Adrenal gland (tissue), 12 donors: Measurements from ENCODE around the gene HBS1L. TPM values are rescaled to one million over a fixed set of nuclear protein-coding genes. Genes with fewer than 3 reads are reported as not detected.

Experiments used
- DNase-seq, 7 donors: peaks; one replicate each; pipeline ENCODE4 v3.0.0-alpha.2; 2019 to 2020
- H3K27ac ChIP-seq, 5 donors: fragments of 200-600 bp; sonication (generic) in 4 of 5; 1 replicate in 3 of 5; 2 replicates in 2 of 5; pipeline versions ENCODE4 v1.5.1 to v1.8.0; 2016 to 2020; ENCODE audit warnings: mild to moderate bottlenecking in 1 of 5
- H3K27me3 ChIP-seq: fragments of 200-600 bp; 2 replicates; pipeline ENCODE4 v1.8.0; 2021
- H3K36me3 ChIP-seq, 2 donors: fragments of 200-600 bp; replicated peaks in 1 of 2; 1 replicate in 1 of 2; 2 replicates in 1 of 2; pipeline versions ENCODE4 v1.5.1 to v1.8.0; 2018 to 2022
- H3K4me1 ChIP-seq, 2 donors: fragments of 200-600 bp; replicated peaks in 1 of 2; 1 replicate in 1 of 2; 2 replicates in 1 of 2; pipeline versions ENCODE4 v1.5.1 to v1.8.0; 2018 to 2021
- H3K4me3 ChIP-seq, 4 donors: fragments of 200-600 bp; sonication (generic) in 3 of 4; one replicate each; pipeline ENCODE4 v1.5.1; 2016 to 2018
- H3K9me3 ChIP-seq, 3 donors: fragments of 200-600 bp; sonication (generic) in 1 of 3; replicated peaks in 1 of 3; 1 replicate in 2 of 3; 2 replicates in 1 of 3; pipeline versions ENCODE4 v1.5.1 to v1.8.0; 2016 to 2021
- POLR2A ChIP-seq, 2 donors: fragments of 450-650 bp; IDR thresholded peaks; one replicate each; pipeline ENCODE4 v1.6.1; 2017; ENCODE audit warnings: antibody characterized with exemption in 2 of 2, mild to moderate bottlenecking in 2 of 2, moderate library complexity in 1 of 2
- WGBS, 4 donors: extraction: QIAGEN DNeasy Blood & Tissue Kit in 2 of 4; methylation state at CpG; one replicate each; pipeline versions ENCODE4 v1.1.5 to v1.1.7; 2013 to 2017; 5-methylcytosine and 5-hydroxymethylcytosine counted together
- intact Hi-C, 2 donors: fragments of 100-400 bp; cut with DNase I; formaldehyde crosslinking; loops; one replicate each; pipeline versions ENCODE4 v1.14.1 to v1.15.0; 2022 to 2023
- polyA plus RNA-seq, 3 donors: library from polyadenylated mRNA; stranded (reverse); fragments of 200-250 nt in 2 of 3; fragments of 350-450 nt in 1 of 3; fragmentation: Illumina TruSeq in 1 of 3; extraction: RNeasy Lipid Tissue Mini Kit (QIAGEN cat#74804) in 1 of 3; gene quantifications; one replicate each; pipeline ENCODE4 v1.2.3, GENCODE V29; 2013 to 2014
- total RNA-seq, 9 donors: library from RNA; depleted of rRNA in 4 of 9; stranded (reverse); fragments of >200 nt in 4 of 9; fragments of 120-200 nt in 1 of 9; fragmentation: NEBNext Ultra II Directional in 1 of 9; extraction: Animal tissue kit (Norgen Biotek cat#: 25700) in 1 of 9; gene quantifications; one replicate each; pipeline versions ENCODE4 v1.1.0 to v1.2.4, GENCODE V29; 2013 to 2023
- TF ChIP-seq, protein P1 (sequence below), 6 experiments: fragments of 450-650 bp in 4 of 6; fragments of 200-600 bp in 2 of 6; sonication (generic) in 1 of 6; IDR thresholded peaks; 1 replicate in 5 of 6; 2 replicates in 1 of 6; pipeline versions ENCODE4 v1.5.1 to v1.8.0; 2016 to 2021; ENCODE audit warnings: antibody characterized with exemption in 6 of 6, mild to moderate bottlenecking in 2 of 6, moderate library complexity in 1 of 6
- donor health status: healthy with polysubstance abuse.
- donor health status: Bipolar disorder and iron deficiency.
- donor health status: DM: yes; HTN: yes; CAD: no.
- donor health status: DM: no; HTN: no; CAD: no.
- donor health status: DM: no; HTN: no; CAD: no.
- donor health status: DM: yes; HTN: yes; CAD: no.

HBS1L gene
- total and polyA plus RNA-seq, 12 donors: 17.0 to 121 (median 58.4) TPM

DNA sequence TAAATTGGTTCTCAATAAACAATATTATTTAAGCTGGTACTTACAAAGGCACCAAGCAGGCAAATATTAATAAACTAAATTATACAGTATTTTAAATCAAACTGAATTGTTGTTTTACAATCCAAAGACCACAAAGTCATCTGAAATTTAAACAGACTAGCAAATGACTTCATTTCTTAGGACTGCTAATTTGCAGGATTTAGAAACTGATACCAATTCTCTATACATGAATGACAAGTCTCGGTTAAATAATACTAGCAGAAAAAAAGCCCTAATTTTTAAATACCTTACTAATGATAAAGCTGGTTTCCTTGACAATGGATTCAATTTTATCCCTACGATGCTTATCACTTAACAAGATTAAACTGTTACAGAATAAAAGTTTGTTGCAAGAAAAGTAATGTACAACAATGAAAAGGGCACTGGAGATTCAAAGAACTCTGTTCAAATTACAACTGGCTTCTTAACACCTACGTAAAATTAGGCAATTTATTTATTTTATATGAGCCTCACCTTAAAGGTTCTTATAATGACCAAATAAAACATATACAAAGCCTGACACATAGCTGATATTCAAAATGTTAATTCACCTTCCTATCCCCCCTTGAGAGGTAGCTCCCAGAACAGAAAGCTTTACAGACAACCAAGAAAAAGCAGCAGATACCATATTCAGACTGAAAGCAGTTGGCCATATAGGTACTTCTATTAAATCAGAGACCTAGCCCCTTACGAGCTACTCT lies 33.1 kb downstream of the HBS1L start:
- no peak for DNase-seq
- Histone ChIP-seq H3K27ac (no peak overlapping the region), H3K27me3 (no peaks in the 10 kb centered on the region), H3K4me1 (no peaks in the 10 kb centered on the region), H3K36me3 (no peaks in the 10 kb centered on the region), H3K4me3 (no peak overlapping the region), H3K9me3 (no peaks in the 10 kb centered on the region)
- intact Hi-C loops: no loop called here
- WGBS, 4 donors: 67 to 89% (median 86%) methylated on average over 4 of the region's 4 CpGs
- TF ChIP-seq, protein P1, sequence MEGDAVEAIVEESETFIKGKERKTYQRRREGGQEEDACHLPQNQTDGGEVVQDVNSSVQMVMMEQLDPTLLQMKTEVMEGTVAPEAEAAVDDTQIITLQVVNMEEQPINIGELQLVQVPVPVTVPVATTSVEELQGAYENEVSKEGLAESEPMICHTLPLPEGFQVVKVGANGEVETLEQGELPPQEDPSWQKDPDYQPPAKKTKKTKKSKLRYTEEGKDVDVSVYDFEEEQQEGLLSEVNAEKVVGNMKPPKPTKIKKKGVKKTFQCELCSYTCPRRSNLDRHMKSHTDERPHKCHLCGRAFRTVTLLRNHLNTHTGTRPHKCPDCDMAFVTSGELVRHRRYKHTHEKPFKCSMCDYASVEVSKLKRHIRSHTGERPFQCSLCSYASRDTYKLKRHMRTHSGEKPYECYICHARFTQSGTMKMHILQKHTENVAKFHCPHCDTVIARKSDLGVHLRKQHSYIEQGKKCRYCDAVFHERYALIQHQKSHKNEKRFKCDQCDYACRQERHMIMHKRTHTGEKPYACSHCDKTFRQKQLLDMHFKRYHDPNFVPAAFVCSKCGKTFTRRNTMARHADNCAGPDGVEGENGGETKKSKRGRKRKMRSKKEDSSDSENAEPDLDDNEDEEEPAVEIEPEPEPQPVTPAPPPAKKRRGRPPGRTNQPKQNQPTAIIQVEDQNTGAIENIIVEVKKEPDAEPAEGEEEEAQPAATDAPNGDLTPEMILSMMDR (IDR thresholded peaks at IDR 0.05): no peak
- no peak for TF ChIP-seq POLR2A (IDR thresholded peaks at IDR 0.05)

DNA sequence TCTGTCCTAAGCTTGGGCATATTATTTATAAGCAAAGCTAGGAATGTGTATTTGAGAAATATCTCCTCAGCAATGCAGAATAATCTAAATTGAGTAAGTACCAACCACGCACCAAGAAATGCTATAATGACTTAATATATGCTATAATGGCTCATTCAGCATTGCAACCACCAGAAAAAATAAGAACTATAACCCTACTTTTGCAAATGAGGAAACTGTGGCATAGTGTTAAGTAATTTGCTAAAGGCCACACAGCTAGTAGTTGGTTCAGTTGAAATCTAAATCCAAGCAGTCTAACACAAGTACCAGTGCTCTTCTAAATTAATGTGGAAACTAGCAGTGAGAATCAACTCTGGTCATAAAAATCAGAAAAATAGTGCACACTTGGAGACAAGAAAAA lies 35.7 kb downstream of the HBS1L start:
- Histone ChIP-seq H3K36me3 (no peaks in the 10 kb centered on the region), H3K27me3 (no peaks in the 10 kb centered on the region), H3K27ac (no peak overlapping the region), H3K9me3 (no peaks in the 10 kb centered on the region), H3K4me1 (no peaks in the 10 kb centered on the region), H3K4me3 (no peak overlapping the region)
- intact Hi-C loops: no loop called here
- DNase-seq: no peak
- WGBS, 4 donors: 85 to 100% (median 87%) methylated on average over 1 of the region's 1 CpG
- TF ChIP-seq, protein P1 (IDR thresholded peaks at IDR 0.05): no peak
- no peak for TF ChIP-seq POLR2A (IDR thresholded peaks at IDR 0.05)

DNA sequence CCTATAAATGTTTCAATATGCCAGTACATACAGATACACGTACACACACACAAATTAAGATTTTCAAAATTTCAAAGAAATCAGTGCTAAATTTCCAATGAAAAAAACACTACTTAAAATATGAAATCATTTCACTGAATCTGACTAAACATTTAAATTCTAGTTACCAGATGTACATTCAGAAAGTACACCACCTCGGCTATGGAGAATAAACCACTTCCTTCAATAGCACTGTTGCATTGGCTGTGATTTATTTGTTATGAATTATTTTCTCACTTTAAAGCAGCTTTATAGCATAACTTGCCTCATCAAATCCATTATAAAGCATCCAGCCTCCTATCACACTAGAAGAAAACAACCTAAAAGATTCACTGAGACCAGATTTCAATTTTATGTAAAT lies 36.6 kb downstream of the HBS1L start:
- TF ChIP-seq, protein P1 (IDR thresholded peaks at IDR 0.05): no peak
- no peak for TF ChIP-seq POLR2A (IDR thresholded peaks at IDR 0.05)
- no peak overlapping the region for H3K4me3 ChIP-seq
- no peaks in the 10 kb centered on the region for H3K4me1 ChIP-seq
- intact Hi-C loops: no loop called here
- no peak overlapping the region for H3K27ac ChIP-seq
- WGBS, 4 donors: 85 to 91% (median 89%) methylated on average over 2 of the region's 2 CpGs
- H3K9me3 ChIP-seq: no peaks in the 10 kb centered on the region
- DNase-seq: no peak
- H3K27me3 ChIP-seq: no peaks in the 10 kb centered on the region
- H3K36me3 ChIP-seq: no peaks in the 10 kb centered on the region

DNA sequence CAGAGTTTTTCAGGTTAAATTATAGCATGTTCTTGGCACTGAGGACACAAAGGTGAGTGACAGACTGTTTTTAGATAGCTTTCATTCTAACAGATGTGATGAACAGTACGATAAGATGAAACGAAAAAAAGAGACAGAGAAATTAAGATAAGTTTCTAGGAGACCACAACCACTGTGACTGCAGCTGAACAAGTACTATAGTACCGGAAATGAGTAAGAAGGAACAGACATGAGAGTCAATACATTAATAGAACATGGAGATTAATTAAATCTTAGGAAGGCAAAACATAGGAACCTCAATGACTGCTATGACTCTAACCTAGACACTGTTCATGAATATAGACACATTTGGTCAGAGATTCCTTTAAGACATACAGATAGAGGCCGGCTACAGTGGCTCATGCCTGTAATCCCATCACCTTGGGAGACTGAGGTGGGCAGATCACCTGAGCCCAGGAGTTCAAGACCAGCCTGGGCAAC lies 40.2 kb downstream of the HBS1L start:
- Histone ChIP-seq H3K4me1 (no peaks in the 10 kb centered on the region), H3K27ac (no peak overlapping the region), H3K4me3 (no peak overlapping the region), H3K36me3 (no peaks in the 10 kb centered on the region), H3K9me3 (no peaks in the 10 kb centered on the region), H3K27me3 (no peaks in the 10 kb centered on the region)
- intact Hi-C loops: no loop called here
- 87 to 92% (median 89%) methylated on average over 4 of the region's 4 CpGs for WGBS, 4 donors
- DNase-seq: no peak
- no peak for TF ChIP-seq POLR2A (IDR thresholded peaks at IDR 0.05)

DNA sequence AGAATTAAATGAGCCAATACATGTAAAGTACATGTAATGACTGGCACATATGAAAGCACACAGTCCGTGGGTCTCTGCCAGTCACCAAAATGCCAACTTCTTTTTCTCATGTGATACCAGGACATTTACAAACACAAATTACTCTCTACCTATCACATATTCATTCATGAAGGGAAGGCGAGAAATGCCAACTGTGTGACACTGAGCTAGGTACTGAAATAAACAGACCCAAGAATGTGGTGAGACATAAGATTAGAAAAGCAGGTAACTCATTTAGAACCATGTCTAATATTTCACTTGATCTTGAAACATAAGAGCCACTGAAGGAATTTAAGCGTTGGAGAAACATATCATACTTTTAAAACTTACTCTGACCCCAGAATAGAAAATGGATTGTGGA lies 41.4 kb downstream of the HBS1L start:
- H3K36me3 ChIP-seq: no peaks in the 10 kb centered on the region
- intact Hi-C loops: no loop called here
- H3K4me3 ChIP-seq: no peak overlapping the region
- 91 to 98% (median 95%) methylated on average over 3 of the region's 3 CpGs for WGBS, 4 donors
- DNase-seq: no peak
- H3K4me1 ChIP-seq: no peaks in the 10 kb centered on the region
- no peak overlapping the region for H3K27ac ChIP-seq
- TF ChIP-seq POLR2A (IDR thresholded peaks at IDR 0.05): no peak
- TF ChIP-seq, protein P1 (IDR thresholded peaks at IDR 0.05): no peak
- no peaks in the 10 kb centered on the region for H3K27me3 ChIP-seq
- H3K9me3 ChIP-seq: no peaks in the 10 kb centered on the region
